Right atrium auricular region (tissue), 2 donors: ENCODE results near the gene CIDEB. TPM values are rescaled to one million over a fixed set of nuclear protein-coding genes. Genes with fewer than 3 reads are reported as not detected.

ENCODE experiments used
- DNase-seq: peaks from one replicate; pipeline ENCODE4 v3.0.0-alpha.2; 2019; ENCODE audit warnings: low spot score
- H3K27ac ChIP-seq, 2 donors: fragments of 200-600 bp; sonication (generic); 1 replicate in 1 of 2; 2 replicates in 1 of 2; pipeline ENCODE4 v1.5.1; 2016 to 2019
- H3K27me3 ChIP-seq, 2 donors: fragments of 200-600 bp; sonication (generic); one replicate each; pipeline versions ENCODE4 v1.5.1 to v1.6.0; 2017 to 2019
- H3K36me3 ChIP-seq: fragments of 200-600 bp; sonication (generic); one replicate; pipeline ENCODE4 v1.5.1; 2016
- H3K4me1 ChIP-seq, 2 donors: fragments of 200-600 bp; sonication (generic); one replicate each; pipeline versions ENCODE4 v1.5.1 to v1.6.0; 2017 to 2019
- H3K4me3 ChIP-seq, 2 donors: fragments of 200-600 bp; sonication (generic); 1 replicate in 1 of 2; 2 replicates in 1 of 2; pipeline ENCODE4 v1.5.1; 2017 to 2019; ENCODE audit warnings: mild to moderate bottlenecking in 1 of 2, moderate library complexity in 1 of 2
- H3K9me3 ChIP-seq, 2 donors: fragments of 200-600 bp; sonication (generic); one replicate each; pipeline ENCODE4 v1.5.1; 2019
- total RNA-seq, 2 donors: library from RNA; depleted of rRNA; stranded (reverse); fragments of >200 nt; gene quantifications; one replicate each; pipeline ENCODE4 v1.1.0, GENCODE V29; 2016
- TF ChIP-seq, protein P1 (sequence below), 2 donors: fragments of 200-600 bp; sonication (generic); IDR thresholded peaks; one replicate each; pipeline ENCODE4 v1.5.1; 2019; ENCODE audit warnings: antibody characterized with exemption in 2 of 2

CIDEB gene
- total RNA-seq, 2 donors from 2014 or later, result 2.0 to 6.6 TPM

DNA sequence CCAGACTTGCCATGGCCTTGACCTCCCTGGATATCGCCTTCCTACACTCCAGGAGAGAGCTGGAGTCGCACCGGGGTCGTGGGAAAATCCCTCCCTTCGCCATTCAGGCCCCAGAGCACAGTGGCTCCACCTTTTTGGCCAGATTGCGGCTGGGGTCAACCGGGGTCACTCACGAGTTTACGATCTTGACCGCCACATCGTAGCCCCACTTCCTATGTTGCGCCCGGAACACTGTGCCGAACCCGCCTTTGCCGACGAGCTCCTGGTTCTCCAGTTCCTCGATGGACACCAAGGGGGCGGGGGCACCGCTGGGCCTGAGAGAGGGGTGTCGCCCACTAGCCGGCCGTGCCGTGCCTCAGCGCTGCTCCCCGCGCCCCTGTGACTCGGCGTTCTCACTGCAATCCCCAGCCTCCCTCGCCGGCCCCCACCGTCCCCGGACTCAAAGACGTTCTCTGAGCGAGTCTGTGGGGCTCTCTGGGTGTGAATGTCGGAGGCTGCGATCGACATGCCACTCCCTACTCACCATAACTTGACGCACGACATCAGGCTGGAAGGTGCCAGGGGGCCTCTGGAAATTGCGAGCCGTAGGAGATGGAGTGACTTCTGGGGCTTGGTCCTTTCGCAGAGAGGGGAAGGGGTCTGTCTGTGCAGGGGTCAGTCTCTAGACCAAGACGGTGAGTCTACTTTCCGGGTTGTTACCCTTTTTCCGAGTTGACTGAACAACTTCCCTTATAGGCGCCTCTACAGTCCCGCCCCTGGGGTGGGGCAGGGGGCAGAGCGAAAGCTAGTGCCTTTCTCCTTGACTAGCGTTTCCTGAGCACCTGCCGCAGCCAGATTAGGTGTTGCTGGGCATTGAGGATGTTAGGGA is 31.7 kb upstream of the CIDEB start, which contains the start of gene RIPK3:
RIPK3 (minus strand) TSS at position 708 of the 868 bp plus-strand sequence; CDS start at position 543, 165 bp downstream.
- Histone ChIP-seq H3K4me3 (peak within 1 kb of the TSS; percentile 21 to 49), H3K9me3 (no peaks in the 10 kb centered on the region), H3K4me1 (peaks cover 0 to 34% of the 10 kb centered on the region in 2 donors), H3K27me3 (peaks cover 0 to 2% of the 10 kb centered on the region in 2 donors), H3K27ac (peak within 1 kb of the TSS; percentile 9 to 46), H3K36me3 (no peaks in the 10 kb centered on the region)
- no peak for DNase-seq
- TF ChIP-seq, protein P1, sequence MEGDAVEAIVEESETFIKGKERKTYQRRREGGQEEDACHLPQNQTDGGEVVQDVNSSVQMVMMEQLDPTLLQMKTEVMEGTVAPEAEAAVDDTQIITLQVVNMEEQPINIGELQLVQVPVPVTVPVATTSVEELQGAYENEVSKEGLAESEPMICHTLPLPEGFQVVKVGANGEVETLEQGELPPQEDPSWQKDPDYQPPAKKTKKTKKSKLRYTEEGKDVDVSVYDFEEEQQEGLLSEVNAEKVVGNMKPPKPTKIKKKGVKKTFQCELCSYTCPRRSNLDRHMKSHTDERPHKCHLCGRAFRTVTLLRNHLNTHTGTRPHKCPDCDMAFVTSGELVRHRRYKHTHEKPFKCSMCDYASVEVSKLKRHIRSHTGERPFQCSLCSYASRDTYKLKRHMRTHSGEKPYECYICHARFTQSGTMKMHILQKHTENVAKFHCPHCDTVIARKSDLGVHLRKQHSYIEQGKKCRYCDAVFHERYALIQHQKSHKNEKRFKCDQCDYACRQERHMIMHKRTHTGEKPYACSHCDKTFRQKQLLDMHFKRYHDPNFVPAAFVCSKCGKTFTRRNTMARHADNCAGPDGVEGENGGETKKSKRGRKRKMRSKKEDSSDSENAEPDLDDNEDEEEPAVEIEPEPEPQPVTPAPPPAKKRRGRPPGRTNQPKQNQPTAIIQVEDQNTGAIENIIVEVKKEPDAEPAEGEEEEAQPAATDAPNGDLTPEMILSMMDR (IDR thresholded peaks at IDR 0.05), result no peak

DNA sequence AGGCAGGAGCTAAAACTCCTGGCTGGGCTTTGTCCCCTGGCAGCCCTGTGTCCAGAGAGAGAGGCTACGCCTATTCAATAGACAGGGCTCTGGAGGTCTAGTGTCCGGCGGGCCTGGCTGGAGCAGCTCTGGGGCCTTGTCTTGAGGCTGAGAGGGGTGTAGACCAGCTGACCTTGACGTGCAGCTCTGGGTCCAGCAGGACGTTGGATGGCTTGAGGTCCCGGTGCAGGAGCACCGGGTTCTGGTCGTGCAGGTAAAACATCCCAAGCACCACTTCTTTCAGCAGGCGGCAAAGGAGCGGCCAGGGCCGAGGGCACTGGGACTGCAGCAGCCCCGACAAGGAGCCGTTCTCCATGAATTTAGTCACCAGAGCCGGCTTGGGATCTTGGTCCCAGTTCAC is 31.1 kb upstream of the CIDEB start:
- TF ChIP-seq, protein P1 (IDR thresholded peaks at IDR 0.05), result no peak
- H3K4me1 ChIP-seq, result peaks cover 0 to 41% of the 10 kb centered on the region in 2 donors
- H3K36me3 ChIP-seq, result no peaks in the 10 kb centered on the region
- DNase-seq, result no peak
- H3K27me3 ChIP-seq, result peaks cover 0 to 4% of the 10 kb centered on the region in 2 donors
- H3K9me3 ChIP-seq, result no peaks in the 10 kb centered on the region
- peak overlapping the region; percentile 21 to 49 for H3K4me3 ChIP-seq
- no peak overlapping the region for H3K27ac ChIP-seq

DNA sequence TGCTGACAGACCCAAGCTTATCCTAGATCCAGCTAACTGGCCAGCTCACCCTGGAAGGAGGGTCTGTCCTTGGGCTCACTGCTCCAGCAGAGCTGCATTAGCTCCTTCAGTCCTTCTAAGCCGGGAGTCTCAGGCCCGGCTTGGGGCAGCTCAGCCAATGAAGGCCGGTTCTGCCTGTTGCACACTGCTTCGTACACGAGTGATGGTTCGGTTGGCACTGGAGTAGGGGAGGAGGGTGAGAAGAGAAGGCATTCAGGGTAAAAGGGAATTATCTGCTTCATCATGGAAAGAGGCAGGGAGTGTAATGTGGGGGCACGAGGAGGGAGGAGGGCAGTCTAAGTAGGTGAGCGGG is 30.0 kb upstream of the CIDEB start:
- no peak for DNase-seq
- Histone ChIP-seq H3K4me3 (no peak overlapping the region), H3K9me3 (no peaks in the 10 kb centered on the region), H3K4me1 (peaks cover 0 to 51% of the 10 kb centered on the region in 2 donors), H3K27ac (no peak overlapping the region), H3K27me3 (peaks cover 0 to 4% of the 10 kb centered on the region in 2 donors), H3K36me3 (no peaks in the 10 kb centered on the region)
- TF ChIP-seq, protein P1 (IDR thresholded peaks at IDR 0.05), result no peak

DNA sequence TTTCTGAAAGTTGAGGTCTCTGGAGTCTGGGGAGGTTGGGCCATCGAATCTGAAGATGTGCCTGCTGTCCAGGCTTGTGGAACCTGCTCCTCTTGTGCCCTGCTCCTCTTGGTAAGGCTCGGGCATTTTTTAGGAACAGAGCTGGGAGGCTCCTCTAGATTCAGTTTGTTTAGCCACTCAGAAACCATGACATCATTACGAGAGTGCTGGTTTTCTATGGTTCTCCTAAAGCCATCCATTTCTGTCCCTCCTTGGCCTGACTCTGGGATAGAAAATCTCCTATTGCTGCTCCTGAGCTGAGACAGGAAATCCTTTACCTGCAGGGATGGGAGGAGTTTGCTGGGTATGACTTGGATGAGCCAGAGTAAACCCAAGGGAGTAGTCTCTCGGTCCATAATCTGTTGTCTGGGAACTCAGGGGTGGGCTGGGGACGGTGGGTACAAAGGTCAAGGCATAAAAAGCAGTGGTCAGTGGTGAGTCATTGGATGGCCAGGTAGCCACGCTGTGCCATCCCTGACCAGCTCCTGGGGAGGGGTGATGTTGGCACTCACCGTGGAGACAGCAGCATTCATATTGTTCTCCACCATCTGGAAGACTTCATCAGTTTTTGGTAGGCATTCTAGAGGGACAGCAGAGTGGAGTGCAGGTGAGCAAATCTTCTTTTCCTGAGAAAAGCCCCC is 29.5 kb upstream of the CIDEB start:
- no peaks in the 10 kb centered on the region for H3K9me3 ChIP-seq
- H3K4me3 ChIP-seq, result no peak overlapping the region
- no peaks in the 10 kb centered on the region for H3K36me3 ChIP-seq
- DNase-seq, result no peak
- TF ChIP-seq, protein P1 (IDR thresholded peaks at IDR 0.05), result no peak
- H3K4me1 ChIP-seq, result peaks cover 0 to 56% of the 10 kb centered on the region in 2 donors
- no peak overlapping the region for H3K27ac ChIP-seq
- H3K27me3 ChIP-seq, result peaks cover 0 to 4% of the 10 kb centered on the region in 2 donors

DNA sequence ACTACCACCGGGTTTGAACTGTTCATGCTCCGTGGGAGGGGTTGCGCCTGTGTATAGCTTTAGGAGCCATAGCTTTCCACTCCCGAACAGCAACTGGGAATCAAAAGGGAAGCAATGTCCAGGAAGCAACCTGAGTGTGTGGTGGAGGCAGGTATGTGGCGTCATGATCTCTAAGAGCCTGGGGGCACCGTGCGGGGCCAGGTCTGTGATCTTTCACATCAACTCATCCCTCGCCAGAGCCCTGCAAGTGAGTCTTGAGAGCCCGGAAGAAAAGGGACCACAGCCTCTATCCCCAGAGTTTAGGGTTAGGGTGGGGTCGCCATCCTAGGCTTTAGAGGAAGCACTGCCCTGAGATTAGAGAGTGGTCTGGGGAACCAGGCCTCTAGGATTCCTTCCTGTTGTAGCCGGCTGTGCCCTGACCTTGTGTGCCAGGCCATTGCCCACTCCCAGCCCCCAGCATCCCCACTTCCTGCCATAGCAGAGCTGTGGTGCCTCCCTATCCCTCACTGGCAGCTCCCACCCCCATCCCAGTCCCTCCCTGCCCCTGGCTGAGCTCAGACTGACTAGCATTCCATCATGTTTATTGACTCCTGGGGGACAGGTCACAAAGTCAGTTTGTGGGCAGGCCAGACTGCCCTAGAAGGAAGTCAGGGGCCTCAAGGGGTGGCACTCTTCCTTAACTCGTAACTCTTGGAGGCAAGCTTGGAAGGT is 27.8 kb upstream of the CIDEB start:
- peaks cover 0 to 4% of the 10 kb centered on the region in 2 donors for H3K27me3 ChIP-seq
- H3K27ac ChIP-seq, result peak overlapping the region; percentile 81 to 83
- DNase-seq, result no peak
- no peaks in the 10 kb centered on the region for H3K9me3 ChIP-seq
- TF ChIP-seq, protein P1 (IDR thresholded peaks at IDR 0.05), result no peak
- peak overlapping the region; percentile 50 to 58 for H3K4me3 ChIP-seq
- H3K36me3 ChIP-seq, result no peaks in the 10 kb centered on the region
- peaks cover 0 to 61% of the 10 kb centered on the region in 2 donors for H3K4me1 ChIP-seq
